Adipose tissue (tissue), 3 donors: ENCODE measurements around the gene ABI3BP. TPM values are rescaled to one million over a fixed set of nuclear protein-coding genes. Genes with fewer than 3 reads are reported as not detected.

Source experiments
- H3K27ac ChIP-seq: one replicate; pipeline ENCODE4 v1.5.1; 2013; ENCODE audit warnings: low read depth, low read length
- WGBS, 3 donors: extraction: QIAGEN DNeasy Blood & Tissue Kit; methylation state at CpG; one replicate each; pipeline ENCODE4 v1.1.7; 2013; 5-methylcytosine and 5-hydroxymethylcytosine counted together
- polyA plus RNA-seq, 3 donors: library from polyadenylated mRNA; stranded (reverse); fragments of 200-250 nt; gene quantifications; one replicate each; pipeline ENCODE4 v1.2.3, GENCODE V29; 2013
- donor health status: healthy with polysubstance abuse.
- donor health status: Bipolar disorder and iron deficiency.
- donor health status: healthy.

ABI3BP gene
- polyA plus RNA-seq, 3 donors: 2.4 to 16.4 (median 16.1) TPM

DNA sequence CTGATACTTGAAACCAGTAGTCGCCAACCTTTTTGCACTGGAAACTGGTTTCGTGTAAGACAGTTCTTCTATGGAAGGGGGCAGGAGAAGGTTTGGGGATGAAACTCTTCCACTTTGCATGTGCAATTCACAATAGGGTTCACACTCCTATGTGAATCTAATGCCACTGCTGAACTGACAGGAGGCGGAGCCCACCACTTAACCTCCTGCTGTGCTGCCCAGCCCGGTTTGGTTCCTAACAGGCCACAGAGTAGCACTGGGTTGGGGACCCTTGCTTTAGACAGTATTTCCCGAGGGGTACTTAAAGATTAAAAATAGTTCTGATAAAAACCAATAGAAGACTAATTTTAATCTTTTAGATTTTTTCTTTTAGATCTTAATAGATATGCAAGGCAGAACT, 272.8 kb downstream of the ABI3BP start:
- 76 to 85% (median 84%) methylated on average over 5 of the region's 5 CpGs for WGBS, 3 donors
- no peak overlapping the region for H3K27ac ChIP-seq

DNA sequence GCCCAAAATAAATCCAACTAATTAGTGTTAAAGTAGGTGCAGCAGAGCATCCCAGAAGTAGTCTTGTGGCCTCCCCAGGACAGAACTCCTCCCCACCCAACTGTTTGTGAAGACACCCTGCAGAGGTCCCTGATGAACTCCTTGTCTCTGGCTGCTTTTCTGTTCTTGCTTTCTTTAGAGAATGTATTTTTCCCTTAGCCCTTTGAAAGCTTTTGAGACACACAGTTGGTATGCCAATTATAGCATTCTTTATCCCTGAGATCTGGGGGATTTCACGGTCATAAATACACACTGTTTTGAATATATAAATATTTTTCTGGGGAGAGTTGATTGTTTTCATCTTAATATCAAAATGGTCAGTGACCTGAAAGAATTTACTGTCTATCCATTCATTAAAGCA, 274.1 kb downstream of the ABI3BP start:
- WGBS, 3 donors: 24 to 64% (median 58%) methylated on average over 1 of the region's 1 CpG
- H3K27ac ChIP-seq: no peak overlapping the region

DNA sequence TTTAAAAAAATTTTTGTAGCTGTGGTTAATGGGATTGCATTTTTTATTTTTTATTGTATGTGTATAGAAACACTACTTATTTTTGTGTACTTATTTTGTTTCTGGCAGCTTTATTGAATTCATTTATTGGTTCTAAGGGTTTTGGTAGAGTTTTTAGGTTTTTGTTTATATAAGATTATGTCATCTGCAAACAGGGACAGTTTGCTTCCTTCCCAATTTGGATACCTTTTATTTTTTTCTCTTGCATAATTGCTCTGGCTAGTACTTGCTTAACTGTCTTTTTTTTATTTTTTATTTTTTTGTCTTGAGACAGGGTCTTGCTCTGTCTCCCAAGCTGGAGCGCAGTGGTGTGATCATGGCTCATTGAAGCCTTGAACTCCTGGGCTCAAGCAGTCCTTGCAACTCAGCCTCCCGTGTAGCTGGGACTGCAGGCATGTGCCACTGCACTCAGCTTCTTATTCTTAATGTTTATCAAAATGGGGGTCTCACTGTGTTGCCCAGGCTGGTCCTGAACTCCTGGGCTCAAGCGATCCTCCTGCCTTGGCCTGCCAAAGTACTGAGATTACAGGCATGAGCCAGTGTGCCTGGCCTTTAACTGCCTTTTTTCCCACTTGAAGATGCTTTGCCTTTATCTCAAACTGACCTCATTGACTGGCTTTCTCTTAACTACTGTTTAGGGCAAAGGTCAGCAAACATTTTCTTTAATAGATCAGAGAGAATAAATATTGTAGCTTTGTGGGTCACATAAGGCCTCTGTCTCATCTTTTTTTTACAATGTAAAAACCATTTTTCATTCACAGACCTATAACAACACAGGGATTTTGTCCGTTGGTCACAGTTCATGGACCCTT, 275.4 kb downstream of the ABI3BP start:
- 84 to 93% (median 89%) methylated on average over 4 of the region's 4 CpGs for WGBS, 3 donors
- H3K27ac ChIP-seq: no peak overlapping the region

DNA sequence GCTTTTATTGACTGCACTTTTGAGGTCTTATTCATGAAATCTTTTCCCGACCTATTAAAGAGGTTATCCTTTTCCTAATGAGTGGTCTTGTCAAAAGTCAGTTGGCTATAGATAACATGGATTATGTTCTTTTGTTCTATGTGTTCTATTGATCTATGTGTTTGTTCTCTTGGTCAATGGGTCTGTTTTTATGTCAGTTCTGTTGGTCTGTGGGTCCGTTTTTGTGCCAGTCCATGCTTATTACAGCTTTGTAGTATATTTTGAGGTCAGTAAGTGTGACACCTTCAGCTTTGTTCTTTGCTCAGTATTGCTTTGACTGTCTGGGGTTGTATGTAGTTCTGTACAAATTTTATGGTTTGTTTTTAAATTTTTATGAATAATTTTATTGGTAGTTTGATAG, 276.2 kb downstream of the ABI3BP start:
- WGBS, 3 donors: 45 to 90% (median 86%) methylated on average over 2 of the region's 2 CpGs
- H3K27ac ChIP-seq: no peak overlapping the region

DNA sequence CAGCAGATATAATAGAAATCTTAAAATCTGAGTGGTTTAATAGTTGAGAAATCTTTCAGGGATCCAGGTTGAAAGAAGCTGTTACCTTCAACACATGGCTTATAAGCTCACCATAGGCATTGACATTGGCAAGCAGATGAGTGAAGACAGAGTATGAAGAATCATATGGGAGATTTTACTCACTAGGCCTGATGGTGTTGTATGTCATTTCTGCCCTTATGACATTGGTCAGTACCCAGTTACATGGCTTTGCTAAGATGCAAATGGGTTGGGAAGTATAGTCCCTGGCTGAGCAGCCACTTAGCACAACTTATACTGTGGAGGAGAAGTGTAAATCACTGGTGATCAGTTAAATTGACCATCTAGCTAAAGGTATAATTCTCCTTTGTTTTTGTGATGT, 278.0 kb downstream of the ABI3BP start:
- H3K27ac ChIP-seq: no peak overlapping the region

DNA sequence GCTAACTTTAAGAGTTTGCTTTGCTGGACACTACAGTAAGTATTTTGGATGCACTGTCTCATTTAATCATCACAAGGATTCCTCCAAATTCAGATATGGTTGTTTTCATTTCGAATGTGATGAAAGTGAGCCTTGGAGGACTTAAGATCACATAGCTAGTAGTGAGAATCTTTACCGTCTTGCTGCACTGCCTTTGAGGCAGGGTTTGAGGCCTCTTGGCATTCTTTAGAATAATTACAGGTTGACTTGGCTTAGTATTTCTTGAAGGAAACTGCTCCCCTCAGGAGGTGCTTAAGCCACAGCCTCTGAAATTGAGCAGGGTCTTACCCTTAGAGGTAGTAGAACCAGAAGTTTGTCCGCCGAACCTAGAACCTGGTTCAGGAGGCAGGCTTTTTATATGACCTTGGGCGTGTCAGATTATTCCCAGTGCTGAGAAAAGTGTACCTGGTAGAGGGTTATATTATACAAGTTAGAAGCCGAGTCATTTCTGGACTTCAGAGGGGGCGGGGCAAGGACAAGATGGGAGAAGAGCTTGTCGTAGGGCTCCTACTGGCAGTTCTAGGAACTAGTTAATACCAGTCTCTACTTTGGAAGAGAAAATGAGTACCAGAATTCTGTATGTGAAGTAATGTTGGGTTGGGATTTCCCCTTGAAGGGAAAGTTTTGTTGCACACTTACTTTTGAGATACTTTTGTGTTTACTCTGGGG, 282.8 kb downstream of the ABI3BP start:
- 12 to 29% (median 29%) methylated on average over 8 of the region's 8 CpGs for WGBS, 3 donors

DNA sequence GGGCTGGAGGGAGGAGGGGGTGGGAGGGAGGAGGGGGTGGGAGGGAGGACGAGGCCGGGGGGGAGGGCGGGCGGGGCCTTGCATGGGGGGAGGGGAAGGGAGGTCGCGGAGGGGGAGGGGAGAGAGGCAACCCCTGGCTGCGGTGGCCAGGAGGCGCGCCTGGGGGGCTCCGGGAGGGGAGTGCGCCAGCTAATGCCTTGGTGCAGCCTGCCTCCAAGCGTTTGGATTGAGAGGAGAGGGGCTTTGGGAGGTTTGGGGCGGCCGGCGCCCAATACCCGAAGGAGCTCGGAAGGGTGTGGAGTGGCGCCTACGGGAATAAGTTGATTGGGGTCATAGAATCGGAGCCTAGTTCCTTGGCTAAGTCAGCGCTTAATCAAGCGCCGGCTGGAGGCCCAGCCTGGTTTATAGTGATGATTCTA, 283.4 kb downstream of the ABI3BP start:
- peak overlapping the region; percentile 75 for H3K27ac ChIP-seq
- 0 to 2% (median 0%) methylated on average over 17 to 22 of the region's 23 CpGs for WGBS, 3 donors

More for the DNA sequence above, 282.8 kb downstream of the ABI3BP start:
- no peak overlapping the region for H3K27ac ChIP-seq

DNA sequence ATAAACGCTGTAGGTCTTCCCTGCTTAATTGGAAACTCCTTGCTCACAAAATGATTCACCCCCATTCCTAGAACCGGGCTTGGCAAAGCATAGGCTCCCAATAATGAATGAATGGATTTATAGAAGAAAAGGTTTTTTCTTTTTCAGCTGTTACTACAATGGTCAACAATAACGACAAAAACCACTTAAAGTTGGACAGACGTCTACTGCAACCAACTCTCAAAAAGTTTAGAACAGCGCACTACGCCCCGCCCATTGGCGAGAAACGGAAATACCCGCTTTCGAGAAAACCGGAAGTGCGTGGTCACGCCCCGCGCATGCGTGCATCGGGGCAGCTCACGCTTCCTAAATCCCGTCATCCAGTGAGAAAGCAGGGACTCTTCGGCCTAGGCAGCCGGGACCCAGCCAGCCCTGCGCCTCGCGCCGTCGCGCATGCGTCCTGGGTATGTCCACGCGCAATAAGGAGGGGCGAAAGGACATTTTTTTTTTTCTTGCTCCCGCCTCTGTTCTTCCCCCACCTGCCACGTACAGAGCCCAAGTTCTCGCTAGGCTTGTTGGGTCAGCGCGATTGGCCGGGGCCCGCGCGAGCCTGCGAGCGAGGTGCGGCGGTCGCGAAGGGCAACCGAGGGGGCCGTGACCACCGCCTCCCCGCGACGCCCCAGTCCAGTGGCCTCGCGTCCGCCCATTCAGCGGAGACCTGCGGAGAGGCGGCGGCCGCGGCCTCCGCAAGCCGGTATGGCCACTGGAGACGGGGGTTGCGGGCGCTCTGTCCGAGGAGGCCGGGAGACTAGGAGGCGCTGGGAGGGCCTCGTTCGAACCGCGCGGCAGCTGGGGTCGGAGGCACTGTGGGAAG, 284.0 kb downstream of the ABI3BP start, which contains the start of gene TFG:
Gene TFG, plus strand, starts transcription at position 506 of the 853 bp plus-strand sequence. CDS start 4,192 bp downstream, outside the sequence.
- H3K27ac ChIP-seq: peak within 1 kb of the TSS; percentile 93
- 1% methylated on average over 52 to 76 of the region's 76 CpGs for WGBS, 3 donors

DNA sequence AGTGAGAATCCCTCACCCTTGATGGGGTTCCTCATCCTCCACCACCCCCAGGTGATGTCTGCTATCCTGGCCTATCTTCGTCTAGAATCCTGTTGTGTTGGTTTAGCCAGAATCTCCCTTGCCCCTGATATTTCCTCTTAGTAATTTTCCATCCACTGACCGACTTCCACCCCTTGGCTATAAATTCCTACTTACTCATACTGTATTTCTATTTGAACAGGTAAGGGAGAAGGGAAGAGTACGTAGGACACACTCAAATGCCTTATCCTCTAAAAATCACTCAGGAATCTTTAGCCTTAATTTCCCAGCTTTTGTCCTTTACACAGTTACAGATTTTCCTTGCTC, 284.6 kb downstream of the ABI3BP start:
- 73 to 90% (median 87%) methylated on average over 3 of the region's 3 CpGs for WGBS, 3 donors
- H3K27ac ChIP-seq: no peak overlapping the region

DNA sequence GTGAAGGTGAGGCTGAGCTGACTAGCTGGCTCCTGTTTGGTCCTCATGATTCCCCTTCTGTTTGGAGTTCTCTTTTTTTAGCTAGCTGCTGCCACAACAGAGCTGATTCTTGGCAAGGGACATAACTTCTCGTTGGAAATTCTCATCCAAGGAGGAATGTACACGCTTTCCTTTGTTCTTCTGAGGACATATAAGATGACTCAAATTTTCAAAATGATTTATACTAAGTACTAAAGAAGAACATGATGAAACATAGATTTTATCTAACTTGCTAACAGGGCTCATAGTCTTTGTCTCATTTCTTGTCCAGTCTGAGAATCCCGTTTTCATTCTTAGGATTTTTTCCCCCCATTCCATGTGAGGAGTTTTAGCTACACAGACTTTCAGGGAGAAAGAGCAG, 286.9 kb downstream of the ABI3BP start:
- WGBS, 3 donors: 66 to 76% (median 71%) methylated on average over 3 of the region's 3 CpGs
- no peak overlapping the region for H3K27ac ChIP-seq

DNA sequence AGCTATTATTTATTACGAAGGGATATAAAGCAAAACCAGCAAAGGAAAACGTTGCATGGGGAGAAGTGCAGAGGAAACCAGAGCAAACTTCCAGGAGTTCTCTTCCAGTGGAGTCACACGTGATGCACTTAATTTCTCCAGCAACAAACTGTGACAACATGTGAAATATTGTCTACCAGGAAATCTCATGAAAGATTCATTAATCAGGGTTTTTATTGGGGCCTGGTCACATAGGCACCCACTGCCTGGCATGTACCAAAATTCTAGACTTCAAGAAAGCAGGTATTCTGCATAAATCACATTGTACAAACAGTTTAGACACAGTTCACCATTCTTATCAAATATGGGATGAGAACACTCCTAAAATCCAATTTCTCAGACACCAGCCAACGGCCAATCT, 289.4 kb downstream of the ABI3BP start:
- no peak overlapping the region for H3K27ac ChIP-seq

DNA sequence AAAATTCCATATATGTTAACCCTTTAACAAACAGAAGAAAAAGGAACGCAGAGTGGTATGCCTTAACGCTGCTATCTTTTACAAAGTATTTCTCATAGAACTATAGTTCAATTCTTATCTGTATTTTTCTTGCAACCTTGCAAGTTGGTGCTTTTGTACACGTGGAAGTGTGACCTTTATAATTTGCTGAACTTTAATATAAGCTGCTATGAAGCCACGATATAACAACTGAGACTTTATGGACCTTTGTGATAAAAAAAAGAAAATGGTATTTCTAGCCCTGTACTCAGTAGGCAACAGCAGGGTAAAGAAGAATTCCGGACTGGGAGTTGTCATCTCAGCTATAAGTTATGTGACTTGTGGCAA, 290.3 kb downstream of the ABI3BP start:
- 73 to 80% (median 77%) methylated on average over 5 of the region's 5 CpGs for WGBS, 3 donors
- H3K27ac ChIP-seq: no peak overlapping the region

More for the DNA sequence above, 289.4 kb downstream of the ABI3BP start:
- WGBS, 3 donors: 55 to 73% (median 55%) methylated on average over 4 of the region's 4 CpGs

DNA sequence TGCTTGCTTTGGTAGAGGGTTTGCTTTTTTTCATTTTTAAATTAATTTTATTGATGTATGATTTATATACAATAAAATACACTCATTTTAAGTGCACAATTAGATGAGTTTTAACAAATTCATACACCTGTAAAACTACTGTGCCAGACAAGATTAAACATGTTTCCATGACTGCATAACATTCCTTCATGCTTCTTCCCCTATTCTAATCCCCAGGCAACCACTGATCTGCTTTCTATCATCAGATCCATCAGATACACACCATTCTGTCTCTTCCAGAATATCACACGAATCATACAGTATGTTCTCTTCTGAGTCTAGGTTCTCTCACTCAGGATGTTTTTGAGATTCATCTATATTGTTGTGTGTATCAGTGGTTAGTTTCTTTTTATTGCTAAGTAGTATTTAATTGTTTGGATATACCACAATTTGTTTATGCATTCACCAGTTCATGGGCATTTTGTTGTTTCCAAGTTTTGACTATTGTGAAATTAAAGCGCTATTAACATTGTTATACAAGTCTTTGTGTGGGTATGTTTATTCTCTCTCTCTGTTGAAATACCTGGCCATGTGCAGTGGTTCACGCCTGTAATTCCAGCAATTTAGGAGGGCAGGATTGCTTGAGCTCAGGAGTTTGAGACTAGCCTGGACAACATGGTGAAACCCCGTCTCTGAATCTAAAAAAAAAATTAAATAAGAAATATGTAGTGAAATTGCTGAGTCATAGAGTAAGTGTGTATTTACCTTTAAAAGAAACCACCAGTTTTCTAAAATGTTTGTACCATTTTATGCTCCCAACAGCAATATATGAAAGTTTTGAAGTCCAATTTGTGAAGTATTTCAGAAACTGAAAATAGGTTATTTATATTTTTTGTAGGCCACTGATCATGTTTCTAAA, 290.9 kb downstream of the ABI3BP start:
- H3K27ac ChIP-seq: no peak overlapping the region
- WGBS, 3 donors: 66 to 72% (median 68%) methylated on average over 4 of the region's 4 CpGs

DNA sequence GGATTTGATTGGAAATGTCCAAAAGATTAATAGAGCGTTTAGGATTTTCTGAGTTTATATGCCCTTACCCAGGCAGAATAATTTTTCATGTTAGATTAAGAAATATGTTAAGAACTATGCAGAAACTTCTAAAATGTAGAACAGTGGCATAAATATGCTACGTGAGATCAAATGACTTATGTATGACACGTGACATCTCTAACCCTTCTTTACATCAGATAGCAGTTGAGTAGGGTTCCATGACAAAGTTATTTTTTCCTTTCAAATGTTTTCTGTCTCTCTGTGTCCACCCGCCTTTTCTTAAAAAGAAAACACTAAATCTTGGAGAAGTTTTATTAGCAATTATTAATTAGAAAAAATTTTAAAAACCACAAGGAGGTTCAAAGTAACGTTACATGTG, 292.5 kb downstream of the ABI3BP start:
- 84 to 89% (median 86%) methylated on average over 5 of the region's 5 CpGs for WGBS, 3 donors
- H3K27ac ChIP-seq: no peak overlapping the region
